SK-N-SH treated with all-trans-retinoic acid at 6 μM for 48 hours (cell line): Measurements from ENCODE around the gene RNASEH2B.

Source experiments
- ATAC-seq: fragments of 200-7000 bp; cut with Tn5 transposase; 3 replicates; pipeline ENCODE4 v1.9.1; 2020; ENCODE audit warnings: mild to moderate bottlenecking, moderate library complexity
- ARNTL ChIP-seq: fragments of 450-650 bp; formaldehyde crosslinking; IDR thresholded peaks from 2 replicates; pipeline ENCODE4 v1.5.0; 2020; ENCODE audit warnings: low read depth, mild to moderate bottlenecking, moderate library complexity, borderline replicate concordance
- BACH2 ChIP-seq: fragments of 250-450 bp; sonication (Bioruptor Pico); IDR thresholded peaks from 2 replicates; pipeline ENCODE4 v1.9.0; 2021; ENCODE audit warnings: mild to moderate bottlenecking, borderline replicate concordance
- CSDC2 ChIP-seq: fragments of 250-450 bp; sonication (Bioruptor Pico); IDR thresholded peaks from 2 replicates; pipeline ENCODE4 v1.5.0; 2020; ENCODE audit warnings: mild to moderate bottlenecking, moderate library complexity
- ESRRG ChIP-seq: fragments of 250-450 bp; sonication (Bioruptor Pico); IDR thresholded peaks from 2 replicates; pipeline ENCODE4 v1.6.1; 2021; ENCODE audit warnings: mild to moderate bottlenecking
- GLIS3 ChIP-seq: fragments of 250-450 bp; sonication (Bioruptor Pico); IDR thresholded peaks from 2 replicates; pipeline ENCODE4 v1.5.0; 2020; ENCODE audit warnings: mild to moderate bottlenecking, moderate library complexity
- ISL1 ChIP-seq: fragments of 250-450 bp; sonication (Bioruptor Pico); IDR thresholded peaks from 2 replicates; pipeline ENCODE4 v2.1.2; 2022; ENCODE audit warnings: mild to moderate bottlenecking, moderate library complexity
- OSR1 ChIP-seq: fragments of 250-450 bp; sonication (Bioruptor Pico); IDR thresholded peaks from 2 replicates; pipeline ENCODE4 v1.8.0; 2022; ENCODE audit warnings: moderate library complexity, mild to moderate bottlenecking, inconsistent platforms
- PPARA ChIP-seq: fragments of 250-450 bp; sonication (Bioruptor Pico); IDR thresholded peaks from 2 replicates; pipeline ENCODE4 v1.5.0; 2020; ENCODE audit warnings: mild to moderate bottlenecking, borderline replicate concordance
- SNAI2 ChIP-seq: fragments of 250-450 bp; sonication (Bioruptor Pico); IDR thresholded peaks from 2 replicates; pipeline ENCODE4 v1.5.0; 2020; ENCODE audit warnings: mild to moderate bottlenecking, moderate library complexity
- TCF4 ChIP-seq: fragments of 250-450 bp; sonication (Bioruptor Pico); IDR thresholded peaks from 2 replicates; pipeline ENCODE4 v1.8.0; 2021; ENCODE audit warnings: mild to moderate bottlenecking, moderate library complexity, borderline replicate concordance
- TOX ChIP-seq: fragments of 250-450 bp; sonication (Bioruptor Pico); IDR thresholded peaks from 2 replicates; pipeline ENCODE4 v1.8.0; 2021; ENCODE audit warnings: mild to moderate bottlenecking, moderate library complexity, borderline replicate concordance
- ZC3H10 ChIP-seq: fragments of 250-450 bp; sonication (Bioruptor Pico); IDR thresholded peaks from 2 replicates; pipeline ENCODE4 v1.5.1; 2021; ENCODE audit warnings: mild to moderate bottlenecking, moderate library complexity
- ZFP3 ChIP-seq: fragments of 250-450 bp; sonication (Bioruptor Pico); IDR thresholded peaks from 2 replicates; pipeline ENCODE4 v1.5.0; 2020; ENCODE audit warnings: mild to moderate bottlenecking, moderate library complexity
- ZFP30 ChIP-seq: fragments of 450-650 bp; formaldehyde crosslinking; IDR thresholded peaks from 2 replicates; pipeline ENCODE4 v1.5.0; 2022; ENCODE audit warnings: mild to moderate bottlenecking, moderate library complexity
- ZNF565 ChIP-seq: fragments of 450-650 bp; formaldehyde crosslinking; conservative IDR thresholded peaks from 2 replicates; pipeline ENCODE4 v1.5.0; 2020; ENCODE audit warnings: low read depth, mild to moderate bottlenecking, moderate library complexity
- ZNF70 ChIP-seq: fragments of 450-650 bp; formaldehyde crosslinking; IDR thresholded peaks from 2 replicates; pipeline ENCODE4 v1.5.0; 2020; ENCODE audit warnings: mild to moderate bottlenecking, moderate library complexity
- ZNF8 ChIP-seq: fragments of 450-650 bp; formaldehyde crosslinking; IDR thresholded peaks from 2 replicates; pipeline ENCODE4 v1.5.0; 2020; ENCODE audit warnings: mild to moderate bottlenecking, moderate library complexity
- TF ChIP-seq, protein P1 (sequence below): fragments of 250-450 bp; sonication (Bioruptor Pico); IDR thresholded peaks from 2 replicates; pipeline ENCODE4 v1.5.1; 2020; ENCODE audit warnings: low read depth, mild to moderate bottlenecking, moderate library complexity
- TF ChIP-seq, protein P2 (sequence below): fragments of 250-450 bp; sonication (Bioruptor Pico); IDR thresholded peaks from 2 replicates; pipeline ENCODE4 v1.8.0; 2020; ENCODE audit warnings: mild to moderate bottlenecking, moderate library complexity, borderline replicate concordance
- TF ChIP-seq, protein P3 (sequence below): fragments of 250-450 bp; sonication (Bioruptor Pico); IDR thresholded peaks from 2 replicates; pipeline ENCODE4 v1.5.0; 2020; ENCODE audit warnings: mild to moderate bottlenecking, moderate library complexity
- TF ChIP-seq, protein P4 (sequence below): fragments of 250-450 bp; sonication (Bioruptor Pico); IDR thresholded peaks from 2 replicates; pipeline ENCODE4 v1.8.0; 2021; ENCODE audit warnings: low read depth, mild to moderate bottlenecking, moderate library complexity, borderline replicate concordance

The RNASEH2B gene

DNA sequence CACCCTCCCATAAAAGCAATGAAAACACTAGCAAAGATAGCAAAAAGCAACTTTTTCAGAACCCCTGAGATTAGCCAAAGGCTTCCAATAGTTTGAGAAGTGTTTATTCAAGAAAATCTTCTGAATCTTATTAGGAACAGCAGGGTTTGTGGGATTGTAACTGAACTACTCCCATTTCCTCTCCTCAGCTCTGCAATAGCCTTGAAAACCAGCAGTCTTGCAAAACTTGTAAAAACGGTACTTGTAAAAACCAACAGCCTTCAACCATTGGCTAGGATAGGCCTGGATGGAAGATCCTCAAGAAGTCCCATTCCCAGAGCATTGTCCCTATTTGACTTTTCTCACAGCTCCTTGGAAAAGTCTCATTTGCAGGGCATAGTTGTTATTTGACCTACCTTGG is 12.1 kb downstream of the RNASEH2B start:
- no peak for ATAC-seq

DNA sequence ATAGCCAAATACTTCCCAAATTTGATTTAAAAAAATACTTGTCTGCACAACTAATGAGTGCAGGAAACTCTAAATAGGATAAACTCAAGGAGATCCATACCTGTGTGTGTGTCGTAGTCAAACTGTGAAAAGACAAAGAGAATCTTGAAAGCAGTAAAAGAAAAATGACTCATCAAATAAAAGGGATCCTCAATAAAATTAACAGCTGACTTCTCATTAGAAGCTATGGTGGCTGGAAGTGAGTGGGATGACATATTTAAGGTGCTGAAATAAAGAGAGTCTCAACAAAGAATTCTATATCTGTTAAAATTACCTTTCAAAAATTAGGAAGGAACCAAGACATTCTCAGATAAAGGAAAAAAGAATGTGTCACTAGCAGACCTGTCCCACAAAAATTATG is 13.7 kb downstream of the RNASEH2B start:
- no peak for TF ChIP-seq SNAI2 (CRISPR knock-in tag)
- TF ChIP-seq ZNF8 (CRISPR knock-in tag) = no peak
- TF ChIP-seq ZFP30 (CRISPR knock-in tag) = no peak
- TF ChIP-seq, protein P1, sequence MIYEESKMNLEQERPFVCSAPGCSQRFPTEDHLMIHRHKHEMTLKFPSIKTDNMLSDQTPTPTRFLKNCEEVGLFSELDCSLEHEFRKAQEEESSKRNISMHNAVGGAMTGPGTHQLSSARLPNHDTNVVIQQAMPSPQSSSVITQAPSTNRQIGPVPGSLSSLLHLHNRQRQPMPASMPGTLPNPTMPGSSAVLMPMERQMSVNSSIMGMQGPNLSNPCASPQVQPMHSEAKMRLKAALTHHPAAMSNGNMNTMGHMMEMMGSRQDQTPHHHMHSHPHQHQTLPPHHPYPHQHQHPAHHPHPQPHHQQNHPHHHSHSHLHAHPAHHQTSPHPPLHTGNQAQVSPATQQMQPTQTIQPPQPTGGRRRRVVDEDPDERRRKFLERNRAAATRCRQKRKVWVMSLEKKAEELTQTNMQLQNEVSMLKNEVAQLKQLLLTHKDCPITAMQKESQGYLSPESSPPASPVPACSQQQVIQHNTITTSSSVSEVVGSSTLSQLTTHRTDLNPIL (CRISPR knock-in tag) = no peak
- TF ChIP-seq OSR1 (CRISPR knock-in tag) = no peak
- TF ChIP-seq ZFP3 (CRISPR knock-in tag) = no peak
- no peak for TF ChIP-seq TCF4 (CRISPR knock-in tag)
- TF ChIP-seq ARNTL = no peak
- ATAC-seq = no peak

More for the DNA sequence above, 12.1 kb downstream of the RNASEH2B start:
- TF ChIP-seq ZNF8 (CRISPR knock-in tag) (no peak), TCF4 (CRISPR knock-in tag) (no peak), ISL1 (CRISPR knock-in tag) (no peak), GLIS3 (CRISPR knock-in tag) (no peak), ZC3H10 (no peak), CSDC2 (CRISPR knock-in tag) (no peak), TOX (CRISPR knock-in tag) (no peak), ZNF70 (CRISPR knock-in tag) (no peak), BACH2 (no peak), ZFP3 (CRISPR knock-in tag) (no peak), OSR1 (CRISPR knock-in tag) (no peak), ESRRG (CRISPR knock-in tag) (no peak), ZNF565 (CRISPR knock-in tag) (no peak)
- TF ChIP-seq, protein P1 (CRISPR knock-in tag) = no peak
- TF ChIP-seq, protein P2, sequence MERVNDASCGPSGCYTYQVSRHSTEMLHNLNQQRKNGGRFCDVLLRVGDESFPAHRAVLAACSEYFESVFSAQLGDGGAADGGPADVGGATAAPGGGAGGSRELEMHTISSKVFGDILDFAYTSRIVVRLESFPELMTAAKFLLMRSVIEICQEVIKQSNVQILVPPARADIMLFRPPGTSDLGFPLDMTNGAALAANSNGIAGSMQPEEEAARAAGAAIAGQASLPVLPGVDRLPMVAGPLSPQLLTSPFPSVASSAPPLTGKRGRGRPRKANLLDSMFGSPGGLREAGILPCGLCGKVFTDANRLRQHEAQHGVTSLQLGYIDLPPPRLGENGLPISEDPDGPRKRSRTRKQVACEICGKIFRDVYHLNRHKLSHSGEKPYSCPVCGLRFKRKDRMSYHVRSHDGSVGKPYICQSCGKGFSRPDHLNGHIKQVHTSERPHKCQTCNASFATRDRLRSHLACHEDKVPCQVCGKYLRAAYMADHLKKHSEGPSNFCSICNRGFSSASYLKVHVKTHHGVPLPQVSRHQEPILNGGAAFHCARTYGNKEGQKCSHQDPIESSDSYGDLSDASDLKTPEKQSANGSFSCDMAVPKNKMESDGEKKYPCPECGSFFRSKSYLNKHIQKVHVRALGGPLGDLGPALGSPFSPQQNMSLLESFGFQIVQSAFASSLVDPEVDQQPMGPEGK (CRISPR knock-in tag) = no peak
- TF ChIP-seq, all 23 proteins: peak for 0

DNA sequence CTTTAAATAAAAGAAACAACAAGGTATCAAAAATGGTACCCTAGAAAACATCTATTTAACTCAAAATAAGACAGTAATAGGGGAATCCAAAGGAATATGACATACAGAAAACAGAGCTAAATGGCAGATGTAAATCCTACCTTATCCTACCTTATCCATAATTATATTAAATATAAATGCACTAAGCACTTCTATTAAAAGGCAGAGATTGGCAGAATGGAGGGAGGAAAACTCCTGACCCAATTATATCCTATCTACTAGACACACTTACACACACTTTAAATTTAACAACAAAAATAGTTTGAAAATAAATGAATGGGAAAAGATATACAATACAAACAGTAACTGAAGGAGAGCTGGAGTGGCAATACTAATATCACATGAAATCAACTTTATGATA is 14.4 kb downstream of the RNASEH2B start:
- no peak for ATAC-seq
- TF ChIP-seq PPARA (CRISPR knock-in tag) = no peak
- TF ChIP-seq BACH2 = no peak
- no peak for TF ChIP-seq ZNF8 (CRISPR knock-in tag)
- TF ChIP-seq OSR1 (CRISPR knock-in tag) = no peak
- TF ChIP-seq ZFP30 (CRISPR knock-in tag) = no peak
- no peak for TF ChIP-seq ZNF565 (CRISPR knock-in tag)
- TF ChIP-seq, protein P1 (CRISPR knock-in tag) = no peak

DNA sequence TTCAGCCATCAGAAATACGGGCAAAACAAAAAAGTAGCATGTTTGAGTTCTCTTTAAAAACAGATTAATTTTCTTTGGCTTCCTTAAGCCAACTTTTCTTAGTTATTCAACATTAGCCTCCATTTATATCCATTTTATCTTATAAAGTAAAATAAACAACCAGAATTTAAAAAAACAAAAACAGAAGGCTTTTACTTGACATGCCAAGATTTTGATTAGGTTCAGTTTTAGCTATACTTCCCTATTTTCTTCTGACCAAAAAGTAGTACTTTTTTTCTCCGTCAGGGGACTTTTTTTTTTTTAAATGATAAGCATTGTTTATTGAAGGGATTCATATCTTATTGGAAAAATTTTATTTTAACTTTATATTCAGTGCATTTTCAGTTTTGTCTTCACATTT is 18.1 kb downstream of the RNASEH2B start:
- no peak for ATAC-seq
- no peak for TF ChIP-seq ZNF565 (CRISPR knock-in tag)
- no peak for TF ChIP-seq TOX (CRISPR knock-in tag)
- no peak for TF ChIP-seq ZC3H10
- TF ChIP-seq ZFP3 (CRISPR knock-in tag) = no peak
- TF ChIP-seq TCF4 (CRISPR knock-in tag) = no peak
- no peak for TF ChIP-seq ISL1 (CRISPR knock-in tag)
- TF ChIP-seq, protein P3, sequence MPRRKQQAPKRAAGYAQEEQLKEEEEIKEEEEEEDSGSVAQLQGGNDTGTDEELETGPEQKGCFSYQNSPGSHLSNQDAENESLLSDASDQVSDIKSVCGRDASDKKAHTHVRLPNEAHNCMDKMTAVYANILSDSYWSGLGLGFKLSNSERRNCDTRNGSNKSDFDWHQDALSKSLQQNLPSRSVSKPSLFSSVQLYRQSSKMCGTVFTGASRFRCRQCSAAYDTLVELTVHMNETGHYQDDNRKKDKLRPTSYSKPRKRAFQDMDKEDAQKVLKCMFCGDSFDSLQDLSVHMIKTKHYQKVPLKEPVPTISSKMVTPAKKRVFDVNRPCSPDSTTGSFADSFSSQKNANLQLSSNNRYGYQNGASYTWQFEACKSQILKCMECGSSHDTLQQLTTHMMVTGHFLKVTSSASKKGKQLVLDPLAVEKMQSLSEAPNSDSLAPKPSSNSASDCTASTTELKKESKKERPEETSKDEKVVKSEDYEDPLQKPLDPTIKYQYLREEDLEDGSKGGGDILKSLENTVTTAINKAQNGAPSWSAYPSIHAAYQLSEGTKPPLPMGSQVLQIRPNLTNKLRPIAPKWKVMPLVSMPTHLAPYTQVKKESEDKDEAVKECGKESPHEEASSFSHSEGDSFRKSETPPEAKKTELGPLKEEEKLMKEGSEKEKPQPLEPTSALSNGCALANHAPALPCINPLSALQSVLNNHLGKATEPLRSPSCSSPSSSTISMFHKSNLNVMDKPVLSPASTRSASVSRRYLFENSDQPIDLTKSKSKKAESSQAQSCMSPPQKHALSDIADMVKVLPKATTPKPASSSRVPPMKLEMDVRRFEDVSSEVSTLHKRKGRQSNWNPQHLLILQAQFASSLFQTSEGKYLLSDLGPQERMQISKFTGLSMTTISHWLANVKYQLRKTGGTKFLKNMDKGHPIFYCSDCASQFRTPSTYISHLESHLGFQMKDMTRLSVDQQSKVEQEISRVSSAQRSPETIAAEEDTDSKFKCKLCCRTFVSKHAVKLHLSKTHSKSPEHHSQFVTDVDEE (CRISPR knock-in tag) = no peak
- TF ChIP-seq BACH2 = no peak
- TF ChIP-seq, protein P4, sequence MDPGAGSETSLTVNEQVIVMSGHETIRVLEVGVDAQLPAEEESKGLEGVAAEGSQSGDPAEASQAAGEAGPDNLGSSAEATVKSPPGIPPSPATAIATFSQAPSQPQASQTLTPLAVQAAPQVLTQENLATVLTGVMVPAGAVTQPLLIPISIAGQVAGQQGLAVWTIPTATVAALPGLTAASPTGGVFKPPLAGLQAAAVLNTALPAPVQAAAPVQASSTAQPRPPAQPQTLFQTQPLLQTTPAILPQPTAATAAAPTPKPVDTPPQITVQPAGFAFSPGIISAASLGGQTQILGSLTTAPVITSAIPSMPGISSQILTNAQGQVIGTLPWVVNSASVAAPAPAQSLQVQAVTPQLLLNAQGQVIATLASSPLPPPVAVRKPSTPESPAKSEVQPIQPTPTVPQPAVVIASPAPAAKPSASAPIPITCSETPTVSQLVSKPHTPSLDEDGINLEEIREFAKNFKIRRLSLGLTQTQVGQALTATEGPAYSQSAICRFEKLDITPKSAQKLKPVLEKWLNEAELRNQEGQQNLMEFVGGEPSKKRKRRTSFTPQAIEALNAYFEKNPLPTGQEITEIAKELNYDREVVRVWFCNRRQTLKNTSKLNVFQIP (CRISPR knock-in tag) = no peak
- TF ChIP-seq, protein P2 (CRISPR knock-in tag) = no peak
- no peak for TF ChIP-seq PPARA (CRISPR knock-in tag)
- no peak for TF ChIP-seq ZNF8 (CRISPR knock-in tag)
- TF ChIP-seq OSR1 (CRISPR knock-in tag) = no peak
- no peak for TF ChIP-seq ZFP30 (CRISPR knock-in tag)
- no peak for TF ChIP-seq GLIS3 (CRISPR knock-in tag)
- TF ChIP-seq SNAI2 (CRISPR knock-in tag) = no peak
- TF ChIP-seq ESRRG (CRISPR knock-in tag) = no peak
